Erythroblast (primary cell): ENCODE results near the gene KDM4C.

Experiments used
- GATA1 ChIP-seq: IDR thresholded peaks from 2 replicates; pipeline ENCODE4 v1.6.1; 2011; ENCODE audit warnings: low read depth, mild to moderate bottlenecking, control low read depth, low read length, moderate library complexity
- POLR2A ChIP-seq: IDR thresholded peaks from 2 replicates; pipeline ENCODE4 v1.6.1; 2011; ENCODE audit warnings: mild to moderate bottlenecking, low read length

DNA sequence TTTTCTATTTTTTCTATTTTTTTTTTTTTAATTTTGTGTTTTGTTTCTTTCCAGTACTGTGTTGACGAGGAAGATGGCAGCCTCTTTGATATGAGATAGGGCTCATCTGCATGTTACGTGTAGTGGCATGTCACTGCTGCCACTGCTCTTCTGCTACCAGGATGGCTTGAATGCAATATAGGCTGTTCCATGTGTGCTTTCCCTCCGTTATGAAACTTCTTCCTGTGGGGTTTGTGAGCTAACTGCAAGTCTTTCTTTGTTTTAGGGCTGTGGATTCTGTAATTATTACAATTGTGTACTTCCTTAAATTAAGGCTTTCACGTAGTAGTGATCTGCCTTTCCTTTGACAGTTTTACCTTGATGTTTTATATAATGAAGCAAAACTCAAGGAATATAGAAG lies 184.6 kb downstream of the KDM4C start:
- no peak for TF ChIP-seq POLR2A
- TF ChIP-seq GATA1 = no peak
